SU-DHL-6 (cell line): Measurements from ENCODE around the gene LAPTM5.

Experiments used
- H2AFZ ChIP-seq: fragments of 200-600 bp; sonication (generic); 2 replicates; pipeline ENCODE4 v1.6.1; 2014; ENCODE audit warnings: low read depth, mild to moderate bottlenecking, moderate library complexity, mixed read lengths, antibody characterized with exemption, low read length; ENCODE audit not compliant: severe bottlenecking
- H3F3A ChIP-seq: fragments of 200-600 bp; shearing (Covaris generic); 2 replicates; pipeline ENCODE4 v1.6.0; 2016; ENCODE audit warnings: antibody characterized with exemption, mild to moderate bottlenecking; ENCODE audit not compliant: insufficient read depth
- H3K27ac ChIP-seq: fragments of 200-600 bp; sonication (generic); 2 replicates; pipeline ENCODE4 v1.5.1; 2016; ENCODE audit warnings: low read depth, mild to moderate bottlenecking, low read length, moderate library complexity, mixed read lengths
- H3K27me3 ChIP-seq: fragments of 200-600 bp; sonication (generic), shearing (Covaris generic); 2 replicates; pipeline ENCODE4 v1.6.0; 2014; ENCODE audit warnings: mild to moderate bottlenecking, low read length
- H3K36me3 ChIP-seq: fragments of 200-600 bp; sonication (generic); 2 replicates; pipeline ENCODE4 v1.6.1; 2014; ENCODE audit warnings: mild to moderate bottlenecking, low read length, mixed read lengths
- H3K4me2 ChIP-seq: fragments of 300-600, 200-600 bp; shearing (Covaris generic), sonication (generic); 2 replicates; pipeline ENCODE4 v1.6.0; 2014; ENCODE audit warnings: low read length, low read depth, mild to moderate bottlenecking; ENCODE audit not compliant: poor library complexity, severe bottlenecking
- H3K4me3 ChIP-seq: fragments of 200-600 bp; sonication (generic); 2 replicates; pipeline ENCODE4 v1.5.1; 2014; ENCODE audit warnings: antibody characterized with exemption, low read length, mild to moderate bottlenecking, mixed read lengths; ENCODE audit not compliant: insufficient read depth, poor library complexity, severe bottlenecking
- H3K79me2 ChIP-seq: fragments of 200-600 bp; sonication (generic); 2 replicates; pipeline ENCODE4 v1.6.1; 2014; ENCODE audit warnings: mild to moderate bottlenecking, low read length, moderate library complexity; ENCODE audit not compliant: insufficient read depth
- H3K9ac ChIP-seq: fragments of 200-600 bp; sonication (generic); 2 replicates; pipeline ENCODE4 v1.7.0; 2014; ENCODE audit warnings: mild to moderate bottlenecking, low read length
- H3K9me2 ChIP-seq: fragments of 200-600 bp; sonication (generic); replicated peaks from 2 replicates; pipeline ENCODE4 v1.6.1; 2014; ENCODE audit warnings: low read length; ENCODE audit not compliant: insufficient read depth
- H3K9me3 ChIP-seq: fragments of 200-600 bp; sonication (generic); 2 replicates; pipeline ENCODE4 v1.6.1; 2014; ENCODE audit warnings: low read length, mixed read lengths; ENCODE audit not compliant: insufficient read depth
- H4K20me1 ChIP-seq: fragments of 200-600 bp; sonication (generic); 2 replicates; pipeline ENCODE4 v1.6.1; 2014; ENCODE audit warnings: low read depth, mild to moderate bottlenecking, antibody characterized with exemption, low read length, moderate library complexity, mixed read lengths
- EZH2phosphoT487 ChIP-seq: fragments of 200-600 bp; sonication (generic), shearing (Covaris generic); conservative IDR thresholded peaks from 2 replicates; pipeline ENCODE4 v1.6.1; 2018; ENCODE audit warnings: mild to moderate bottlenecking, antibody characterized with exemption, low read length, moderate library complexity, mixed read lengths
- TF ChIP-seq, protein P1 (sequence below): fragments of 200-600 bp; sonication (generic); IDR thresholded peaks from one replicate; pipeline ENCODE4 v1.5.1; 2017; ENCODE audit warnings: antibody characterized with exemption, mild to moderate bottlenecking, low read length, moderate library complexity; ENCODE audit not compliant: insufficient read depth, poor library complexity, severe bottlenecking

LAPTM5 gene, protein sequence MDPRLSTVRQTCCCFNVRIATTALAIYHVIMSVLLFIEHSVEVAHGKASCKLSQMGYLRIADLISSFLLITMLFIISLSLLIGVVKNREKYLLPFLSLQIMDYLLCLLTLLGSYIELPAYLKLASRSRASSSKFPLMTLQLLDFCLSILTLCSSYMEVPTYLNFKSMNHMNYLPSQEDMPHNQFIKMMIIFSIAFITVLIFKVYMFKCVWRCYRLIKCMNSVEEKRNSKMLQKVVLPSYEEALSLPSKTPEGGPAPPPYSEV

DNA sequence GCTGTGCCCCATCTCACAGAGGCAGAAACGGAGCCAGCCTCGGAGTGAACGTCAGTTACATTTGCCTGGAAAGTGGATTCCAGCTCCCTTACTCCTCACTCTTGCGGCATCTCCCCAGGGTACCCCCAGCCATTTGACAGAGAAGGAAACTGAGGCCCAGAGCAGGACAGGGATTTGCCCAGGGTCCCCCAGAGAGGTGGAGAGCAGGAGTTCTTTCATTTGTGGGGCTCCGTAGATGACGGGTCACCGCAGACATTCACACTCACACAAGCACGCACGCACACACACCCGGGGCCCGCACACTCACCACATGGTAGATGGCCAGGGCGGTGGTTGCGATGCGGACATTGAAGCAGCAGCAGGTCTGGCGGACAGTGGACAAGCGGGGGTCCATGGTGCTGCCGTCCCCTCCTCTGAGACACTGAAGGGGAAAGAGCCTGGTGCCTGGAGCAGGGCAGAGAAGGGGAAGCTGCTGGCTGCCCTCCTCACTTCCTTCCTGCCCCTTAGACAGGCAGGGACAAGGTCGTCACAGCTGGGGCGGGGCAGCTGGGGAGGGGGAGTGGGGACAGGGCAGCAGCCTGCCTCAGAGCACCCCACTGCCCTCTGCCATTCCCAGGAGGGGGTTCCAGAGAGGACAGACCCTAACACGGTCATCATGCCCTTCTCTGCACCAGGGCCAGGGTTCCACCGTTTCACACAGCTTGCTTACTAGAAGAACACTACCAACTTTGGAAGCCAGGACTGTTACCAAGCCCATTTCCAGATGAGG, at the start of gene LAPTM5:
LAPTM5 (minus strand) TSS at position 423 of the 769 bp plus-strand sequence; CDS start at position 394, 29 bp downstream.
- peak within 1 kb of the TSS; percentile 85 for H3K4me3 ChIP-seq
- H3K36me3 ChIP-seq: no peaks in the 10 kb centered on the region
- peak within 1 kb of the TSS; percentile 90 for H3K27ac ChIP-seq
- no peaks in the 10 kb centered on the region for H3K9me3 ChIP-seq
- peak within 1 kb of the TSS; percentile 86 for H3K9ac ChIP-seq
- H2AFZ ChIP-seq: no peak within 1 kb of the TSS
- H3K4me2 ChIP-seq: peak within 1 kb of the TSS; percentile 71
- H4K20me1 ChIP-seq: no peaks in the 10 kb centered on the region
- TF ChIP-seq EZH2phosphoT487: no peak
- TF ChIP-seq, protein P1, sequence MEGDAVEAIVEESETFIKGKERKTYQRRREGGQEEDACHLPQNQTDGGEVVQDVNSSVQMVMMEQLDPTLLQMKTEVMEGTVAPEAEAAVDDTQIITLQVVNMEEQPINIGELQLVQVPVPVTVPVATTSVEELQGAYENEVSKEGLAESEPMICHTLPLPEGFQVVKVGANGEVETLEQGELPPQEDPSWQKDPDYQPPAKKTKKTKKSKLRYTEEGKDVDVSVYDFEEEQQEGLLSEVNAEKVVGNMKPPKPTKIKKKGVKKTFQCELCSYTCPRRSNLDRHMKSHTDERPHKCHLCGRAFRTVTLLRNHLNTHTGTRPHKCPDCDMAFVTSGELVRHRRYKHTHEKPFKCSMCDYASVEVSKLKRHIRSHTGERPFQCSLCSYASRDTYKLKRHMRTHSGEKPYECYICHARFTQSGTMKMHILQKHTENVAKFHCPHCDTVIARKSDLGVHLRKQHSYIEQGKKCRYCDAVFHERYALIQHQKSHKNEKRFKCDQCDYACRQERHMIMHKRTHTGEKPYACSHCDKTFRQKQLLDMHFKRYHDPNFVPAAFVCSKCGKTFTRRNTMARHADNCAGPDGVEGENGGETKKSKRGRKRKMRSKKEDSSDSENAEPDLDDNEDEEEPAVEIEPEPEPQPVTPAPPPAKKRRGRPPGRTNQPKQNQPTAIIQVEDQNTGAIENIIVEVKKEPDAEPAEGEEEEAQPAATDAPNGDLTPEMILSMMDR: no peak
- no peaks in the 10 kb centered on the region for H3K27me3 ChIP-seq
- H3K79me2 ChIP-seq: peaks cover 54% of the 10 kb centered on the region
- H3F3A ChIP-seq: peaks cover 76% of the 10 kb centered on the region
- H3K9me2 ChIP-seq: no peaks in the 10 kb centered on the region

DNA sequence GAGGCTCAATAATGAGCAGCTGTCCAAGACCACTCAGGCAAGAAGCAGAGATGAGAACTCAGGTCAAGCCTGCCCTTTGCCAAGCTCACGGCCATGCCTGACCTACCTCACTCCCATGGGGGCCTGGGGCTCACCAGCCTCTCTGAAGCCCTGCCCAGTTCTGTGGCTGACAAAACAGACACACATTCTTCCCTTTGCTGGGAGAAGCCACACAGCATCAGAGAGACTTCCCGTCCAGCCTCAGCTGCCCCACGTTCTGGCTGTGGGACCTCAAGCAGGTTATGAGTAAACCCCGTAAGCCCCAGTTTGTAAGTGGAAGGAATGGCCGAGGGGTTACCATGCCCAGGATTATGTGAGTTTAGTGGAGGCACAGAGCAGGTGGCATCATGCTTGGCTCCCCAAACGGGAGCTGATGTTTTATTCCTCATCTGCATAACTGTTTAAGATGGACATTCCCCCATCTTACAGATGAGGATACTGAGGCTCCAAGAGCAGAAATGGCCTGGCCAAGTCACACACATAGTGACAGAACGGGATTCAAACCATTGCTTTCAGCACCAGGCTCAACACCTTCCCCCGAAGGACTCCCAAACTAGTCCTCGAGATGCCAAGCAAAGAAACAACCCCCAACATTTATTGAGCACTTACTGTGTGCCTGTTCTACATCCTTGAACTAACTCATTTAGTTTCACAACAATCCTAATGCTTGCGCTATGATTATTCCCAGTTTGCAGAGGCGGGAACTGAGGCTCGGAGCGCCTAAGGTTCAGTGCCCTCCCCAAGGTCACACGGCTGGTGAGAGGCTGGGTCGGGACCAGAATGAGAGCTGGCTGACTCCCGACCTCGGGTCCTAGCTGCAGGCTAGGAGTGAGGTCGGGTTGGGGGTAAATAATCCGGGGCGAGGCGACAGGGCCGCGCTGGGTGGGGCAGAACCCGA, 49.1 kb upstream of the LAPTM5 start:
- no peaks in the 10 kb centered on the region for H4K20me1 ChIP-seq
- H3K36me3 ChIP-seq: no peaks in the 10 kb centered on the region
- no peaks in the 10 kb centered on the region for H3K9me2 ChIP-seq
- H3K79me2 ChIP-seq: no peaks in the 10 kb centered on the region
- H3K9me3 ChIP-seq: no peaks in the 10 kb centered on the region
- no peak overlapping the region for H3K27ac ChIP-seq
- H3K27me3 ChIP-seq: no peaks in the 10 kb centered on the region
- no peaks in the 10 kb centered on the region for H3F3A ChIP-seq
- no peak overlapping the region for H2AFZ ChIP-seq
- H3K4me2 ChIP-seq: no peak overlapping the region
- no peak for TF ChIP-seq EZH2phosphoT487
- TF ChIP-seq, protein P1: no peak
- H3K9ac ChIP-seq: no peak overlapping the region
- no peak overlapping the region for H3K4me3 ChIP-seq

DNA sequence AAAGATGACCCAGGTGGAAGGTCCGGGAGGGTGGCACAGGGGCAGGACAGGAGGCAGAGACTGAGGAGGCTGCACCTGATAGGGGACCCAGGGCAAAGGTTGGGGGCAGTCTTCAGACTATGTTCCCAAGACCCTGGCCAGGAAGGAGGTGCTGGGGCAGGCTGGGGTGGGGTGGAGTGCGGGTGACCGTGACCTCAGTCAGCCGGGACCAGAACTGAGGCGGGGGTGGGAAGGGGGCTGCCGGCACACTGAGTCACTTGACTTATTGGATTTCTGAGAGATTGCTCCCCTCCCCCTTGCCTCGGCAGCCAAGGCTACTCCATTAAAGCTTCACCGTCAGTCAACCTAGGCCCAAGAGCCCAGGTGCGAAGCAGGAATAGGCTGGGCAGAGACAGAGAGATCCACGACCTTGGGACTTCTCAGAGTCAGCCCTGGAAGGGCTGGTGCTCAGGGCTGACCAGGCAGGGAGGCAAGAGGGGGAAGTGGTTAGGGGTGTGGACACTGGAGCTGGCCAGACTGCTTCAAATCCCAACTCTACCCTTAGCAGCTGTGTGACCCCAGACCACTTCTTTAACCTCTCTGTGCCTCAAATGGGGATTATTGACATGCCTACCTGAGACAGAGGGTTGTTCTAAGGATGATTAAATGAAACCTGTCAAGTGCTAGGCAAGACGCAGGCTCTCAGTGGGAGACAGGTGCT, 47.9 kb upstream of the LAPTM5 start:
- Histone ChIP-seq H3K9me2 (no peaks in the 10 kb centered on the region), H3K9me3 (no peaks in the 10 kb centered on the region), H3K27me3 (no peaks in the 10 kb centered on the region), H3K27ac (no peak overlapping the region), H3K79me2 (no peaks in the 10 kb centered on the region), H3K36me3 (no peaks in the 10 kb centered on the region), H2AFZ (no peak overlapping the region), H3K4me2 (no peak overlapping the region), H3F3A (no peaks in the 10 kb centered on the region), H3K4me3 (no peak overlapping the region), H4K20me1 (no peaks in the 10 kb centered on the region), H3K9ac (no peak overlapping the region)
- TF ChIP-seq, protein P1: no peak
- no peak for TF ChIP-seq EZH2phosphoT487
